SK-N-SH (cell line): ENCODE results near the gene PDE4A.

Source experiments
- EP300 ChIP-seq, 2 experiments: IDR thresholded peaks; 2 replicates each; pipeline versions ENCODE4 v1.4.0 to v1.6.1; 2012; ENCODE audit warnings: borderline replicate concordance in 1 of 2, low read depth in 1 of 2, low read length in 1 of 2
- FOXJ3 ChIP-seq: sonication (generic); formaldehyde crosslinking; IDR thresholded peaks from 2 replicates; pipeline ENCODE4 v1.5.1; 2020; ENCODE audit warnings: mild to moderate bottlenecking, missing genetic modification reagents
- RFX5 ChIP-seq: IDR thresholded peaks from 2 replicates; pipeline ENCODE4 v1.6.1; 2012; ENCODE audit warnings: mild to moderate bottlenecking, improper control_type of control experiment, low read length
- TF ChIP-seq, protein P1 (sequence below): fragments of 200-600 bp; sonication (generic); IDR thresholded peaks from 2 replicates; pipeline ENCODE4 v1.6.1; 2017; ENCODE audit warnings: antibody characterized with exemption, mild to moderate bottlenecking, moderate library complexity

DNA sequence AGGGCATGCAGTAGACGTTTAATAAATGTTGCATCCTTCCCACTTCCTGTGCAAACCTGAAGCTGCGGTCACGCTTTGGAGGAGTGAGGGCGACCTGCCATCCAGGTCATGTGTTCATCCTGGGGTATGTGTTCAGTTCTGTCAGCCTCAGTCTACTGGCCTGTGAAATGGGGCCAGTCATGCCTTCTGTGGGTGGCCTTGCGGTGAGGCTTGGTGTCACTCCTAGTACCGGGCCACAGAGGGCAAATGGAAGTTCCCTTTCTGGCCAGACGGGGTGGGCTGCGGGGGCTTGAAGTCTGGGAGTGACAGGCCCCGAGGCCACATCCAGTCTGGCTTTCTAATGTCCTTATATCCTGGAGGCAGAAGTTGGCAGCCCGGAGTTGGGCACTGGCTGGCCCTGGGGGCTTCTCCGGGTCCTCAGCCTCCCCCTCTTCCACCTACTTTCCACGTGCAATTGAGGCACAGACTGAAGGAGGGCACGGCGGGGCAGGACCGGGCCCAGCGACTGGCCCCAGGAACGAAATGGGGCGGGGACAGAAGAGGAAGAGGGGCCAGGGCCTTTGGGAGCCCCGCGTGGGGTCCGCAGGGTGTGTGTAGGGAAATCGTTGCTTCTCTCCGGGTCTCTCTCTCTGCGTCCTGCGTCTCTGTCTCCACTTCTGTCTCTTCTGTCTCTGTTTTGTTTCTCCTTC lies 11.1 kb downstream of the PDE4A start:
- TF ChIP-seq, protein P1, sequence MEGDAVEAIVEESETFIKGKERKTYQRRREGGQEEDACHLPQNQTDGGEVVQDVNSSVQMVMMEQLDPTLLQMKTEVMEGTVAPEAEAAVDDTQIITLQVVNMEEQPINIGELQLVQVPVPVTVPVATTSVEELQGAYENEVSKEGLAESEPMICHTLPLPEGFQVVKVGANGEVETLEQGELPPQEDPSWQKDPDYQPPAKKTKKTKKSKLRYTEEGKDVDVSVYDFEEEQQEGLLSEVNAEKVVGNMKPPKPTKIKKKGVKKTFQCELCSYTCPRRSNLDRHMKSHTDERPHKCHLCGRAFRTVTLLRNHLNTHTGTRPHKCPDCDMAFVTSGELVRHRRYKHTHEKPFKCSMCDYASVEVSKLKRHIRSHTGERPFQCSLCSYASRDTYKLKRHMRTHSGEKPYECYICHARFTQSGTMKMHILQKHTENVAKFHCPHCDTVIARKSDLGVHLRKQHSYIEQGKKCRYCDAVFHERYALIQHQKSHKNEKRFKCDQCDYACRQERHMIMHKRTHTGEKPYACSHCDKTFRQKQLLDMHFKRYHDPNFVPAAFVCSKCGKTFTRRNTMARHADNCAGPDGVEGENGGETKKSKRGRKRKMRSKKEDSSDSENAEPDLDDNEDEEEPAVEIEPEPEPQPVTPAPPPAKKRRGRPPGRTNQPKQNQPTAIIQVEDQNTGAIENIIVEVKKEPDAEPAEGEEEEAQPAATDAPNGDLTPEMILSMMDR: no peak
- TF ChIP-seq FOXJ3: no peak
- no peak for TF ChIP-seq RFX5
- no peak for TF ChIP-seq EP300 (IDR thresholded peaks at IDR 0.05; ENCODE audit: borderline replicate concordance in 1 of 2, low read depth in 1 of 2, low read length in 1 of 2)
